Sigmoid colon (tissue), 7 donors: ENCODE data around the gene KRTAP10-5. TPM values are rescaled to one million over a fixed set of nuclear protein-coding genes. Genes with fewer than 3 reads are reported as not detected.
A peak's percentile ranks its signal among the peaks of the same experiment; 100 is the strongest.

ENCODE experiments used
- DNase-seq: peaks from one replicate; pipeline ENCODE4 v3.0.0-alpha.2; 2019
- H3K27ac ChIP-seq, 4 donors: fragments of 200-600 bp; sonication (generic); one replicate each; pipeline ENCODE4 v1.5.1; 2016 to 2019; ENCODE audit warnings: mild to moderate bottlenecking in 1 of 4
- H3K27me3 ChIP-seq, 3 donors: fragments of 200-600 bp; sonication (generic); one replicate each; pipeline ENCODE4 v1.5.1; 2019; ENCODE audit warnings: mild to moderate bottlenecking in 1 of 3
- H3K36me3 ChIP-seq, 4 donors: fragments of 200-600 bp; sonication (generic); one replicate each; pipeline ENCODE4 v1.5.1; 2016 to 2019
- H3K4me1 ChIP-seq, 4 donors: fragments of 200-600 bp; sonication (generic); one replicate each; pipeline ENCODE4 v1.5.1; 2017 to 2019
- H3K4me3 ChIP-seq, 4 donors: fragments of 200-600 bp; sonication (generic); one replicate each; pipeline ENCODE4 v1.5.1; 2017 to 2019; ENCODE audit warnings: mild to moderate bottlenecking in 2 of 4, moderate library complexity in 1 of 4
- H3K9me3 ChIP-seq, 4 donors: fragments of 200-600 bp in 3 of 4; sonication (generic) in 3 of 4; one replicate each; pipeline versions ENCODE4 v1.5.1 to v1.6.1; 2013 to 2019
- CTCF ChIP-seq, 4 experiments: fragments of 450-650 bp in 3 of 4; fragments of 200-600 bp in 1 of 4; IDR thresholded peaks; one replicate each; pipeline ENCODE4 v1.5.1; 2016 to 2019; ENCODE audit warnings: antibody characterized with exemption in 4 of 4, mild to moderate bottlenecking in 3 of 4, moderate library complexity in 2 of 4
- EP300 ChIP-seq, 4 donors: sonication (generic); formaldehyde crosslinking; IDR thresholded peaks; one replicate each; pipeline ENCODE4 v1.6.1; 2017; ENCODE audit warnings: antibody characterized with exemption in 4 of 4
- POLR2A ChIP-seq, 2 donors: fragments of 450-650 bp; IDR thresholded peaks; one replicate each; pipeline ENCODE4 v1.6.1; 2016; ENCODE audit warnings: antibody characterized with exemption in 2 of 2, mild to moderate bottlenecking in 2 of 2, moderate library complexity in 2 of 2
- POLR2AphosphoS5 ChIP-seq, 4 donors: sonication (generic); formaldehyde crosslinking; IDR thresholded peaks; one replicate each; pipeline ENCODE4 v1.6.1; 2017; ENCODE audit warnings: antibody characterized with exemption in 4 of 4
- WGBS, 2 donors: extraction: QIAGEN DNeasy Blood & Tissue Kit; methylation state at CpG; one replicate each; pipeline ENCODE4 v1.1.7; 2013; 5-methylcytosine and 5-hydroxymethylcytosine counted together
- intact Hi-C: fragments of 100-400 bp; cut with DNase I; formaldehyde crosslinking; loops from one replicate; pipeline ENCODE4 v1.15.1; 2023
- polyA plus RNA-seq, 3 donors: library from polyadenylated mRNA; stranded (reverse); fragments of 200-250 nt; gene quantifications; one replicate each; pipeline ENCODE4 v1.2.3, GENCODE V29; 2013
- total RNA-seq, 4 donors: library from RNA; depleted of rRNA; stranded (reverse); fragments of >200 nt; gene quantifications; one replicate each; pipeline ENCODE4 v1.1.0, GENCODE V29; 2016
- donor health status: healthy with polysubstance abuse.
- donor health status: Bipolar disorder and iron deficiency.
- donor health status: healthy.

Gene KRTAP10-5
- total and polyA plus RNA-seq, 7 donors: not detected

- DNase-seq: peak; percentile 48
- Histone ChIP-seq H3K4me3 (no peak overlapping the region), H3K36me3 (no peaks in the 10 kb centered on the region), H3K27me3 (peaks cover 0 to 27% (median 0%) of the 10 kb centered on the region in 3 donors), H3K9me3 (no peaks in the 10 kb centered on the region), H3K4me1 (no peaks in the 10 kb centered on the region), H3K27ac (no peak overlapping the region)
- TF ChIP-seq CTCF (IDR thresholded peaks at IDR 0.05) (no peak), EP300 (IDR thresholded peaks at IDR 0.05) (no peak), POLR2A (IDR thresholded peaks at IDR 0.05) (no peak), POLR2AphosphoS5 (IDR thresholded peaks at IDR 0.05) (no peak)
- intact Hi-C loops: no loop called here
- 85 to 92% methylated on average over 21 of the region's 21 CpGs for WGBS, 2 donors
Observed at GRCh38 chr21:44533891-44534627, 46.3 kb downstream of the KRTAP10-5 start.

GRCh38 chr21:44533121-44533890 lies 47.1 kb downstream of the KRTAP10-5 start:
- TF ChIP-seq POLR2A (IDR thresholded peaks at IDR 0.05) (no peak), EP300 (IDR thresholded peaks at IDR 0.05) (no peak), POLR2AphosphoS5 (IDR thresholded peaks at IDR 0.05) (no peak), CTCF (IDR thresholded peaks at IDR 0.05) (no peak)
- WGBS, 2 donors: 91 to 93% methylated on average over 37 of the region's 37 CpGs
- DNase-seq: peak; percentile 61

GRCh38 chr21:44532712-44533111 lies 47.7 kb downstream of the KRTAP10-5 start:
- H3K4me3 ChIP-seq: no peak overlapping the region
- peak; percentile 39 for DNase-seq
- no peaks in the 10 kb centered on the region for H3K36me3 ChIP-seq
- intact Hi-C loops: no loop called here
- no peaks in the 10 kb centered on the region for H3K4me1 ChIP-seq
- peaks cover 0 to 17% (median 0%) of the 10 kb centered on the region in 3 donors for H3K27me3 ChIP-seq
- no peak overlapping the region for H3K27ac ChIP-seq
- 88 to 91% methylated on average over 16 of the region's 16 CpGs for WGBS, 2 donors
- TF ChIP-seq CTCF (IDR thresholded peaks at IDR 0.05) (no peak), POLR2AphosphoS5 (IDR thresholded peaks at IDR 0.05) (no peak), POLR2A (IDR thresholded peaks at IDR 0.05) (no peak), EP300 (IDR thresholded peaks at IDR 0.05) (no peak)
- H3K9me3 ChIP-seq: no peaks in the 10 kb centered on the region

More at GRCh38 chr21:44533121-44533890, 47.1 kb downstream of the KRTAP10-5 start:
- peaks cover 0 to 19% (median 0%) of the 10 kb centered on the region in 3 donors for H3K27me3 ChIP-seq
- no peak overlapping the region for H3K4me3 ChIP-seq
- H3K27ac ChIP-seq: no peak overlapping the region
- H3K9me3 ChIP-seq: no peaks in the 10 kb centered on the region
- intact Hi-C loops: no loop called here
- no peaks in the 10 kb centered on the region for H3K36me3 ChIP-seq
- H3K4me1 ChIP-seq: no peaks in the 10 kb centered on the region

GRCh38 chr21:44531606-44532564 lies 48.5 kb downstream of the KRTAP10-5 start:
- H3K9me3 ChIP-seq: no peaks in the 10 kb centered on the region
- no peak overlapping the region for H3K27ac ChIP-seq
- WGBS, 2 donors: 68 to 82% methylated on average over 30 of the region's 30 CpGs
- H3K4me1 ChIP-seq: no peaks in the 10 kb centered on the region
- H3K36me3 ChIP-seq: no peaks in the 10 kb centered on the region
- TF ChIP-seq POLR2AphosphoS5 (IDR thresholded peaks at IDR 0.05): no peak
- TF ChIP-seq POLR2A (IDR thresholded peaks at IDR 0.05): no peak
- no peak for TF ChIP-seq CTCF (IDR thresholded peaks at IDR 0.05)
- TF ChIP-seq EP300 (IDR thresholded peaks at IDR 0.05): no peak
- DNase-seq: peak; percentile 57
- intact Hi-C loops: no loop called here
- peaks cover 0 to 17% (median 0%) of the 10 kb centered on the region in 3 donors for H3K27me3 ChIP-seq
- H3K4me3 ChIP-seq: no peak overlapping the region
